ENCODE results near the gene FBLN1. TPM values are rescaled to one million over a fixed set of nuclear protein-coding genes. Genes with fewer than 3 reads are reported as not detected.
A peak's percentile ranks its signal among the peaks of the same experiment; 100 is the strongest.

FBLN1 gene
- total RNA-seq, 2 donors from 2014 or later = 125 to 144 TPM

- Histone ChIP-seq H3K4me3 (no peak overlapping the region), H3K27me3 (replicated peaks; ENCODE audit: insufficient read depth) (no peaks in the 10 kb centered on the region), H3K27ac (no peak overlapping the region), H3K4me1 (replicated peaks) (no peaks in the 10 kb centered on the region), H3K9me3 (no peaks in the 10 kb centered on the region), H3K36me3 (no peaks in the 10 kb centered on the region)
- TF ChIP-seq POLR2A (IDR thresholded peaks at IDR 0.05) (no peak), POLR2AphosphoS5 (IDR thresholded peaks at IDR 0.05) (no peak), CTCF (IDR thresholded peaks at IDR 0.05) (no peak)
- WGBS = 82% methylated on average over 11 of the region's 11 CpGs
- intact Hi-C loops (cut with DNase I) = no loop called here
- no peak for DNase-seq (ENCODE audit: low spot score)
These were observed 27.4 kb downstream of the FBLN1 start for GRCh38 chr22:45529971-45530575.

GRCh38 chr22:45531441-45532234, 29.0 kb downstream of the FBLN1 start:
- intact Hi-C loops (cut with DNase I) = no loop called here
- no peaks in the 10 kb centered on the region for H3K9me3 ChIP-seq
- TF ChIP-seq POLR2AphosphoS5 (IDR thresholded peaks at IDR 0.05) (no peak), POLR2A (IDR thresholded peaks at IDR 0.05) (no peak), CTCF (IDR thresholded peaks at IDR 0.05) (no peak)
- no peak overlapping the region for H3K4me3 ChIP-seq
- no peaks in the 10 kb centered on the region for H3K27me3 ChIP-seq (replicated peaks; ENCODE audit: insufficient read depth)
- no peak for DNase-seq (ENCODE audit: low spot score)
- H3K27ac ChIP-seq = peak overlapping the region; percentile 37 to 43
- H3K36me3 ChIP-seq = no peaks in the 10 kb centered on the region
- no peaks in the 10 kb centered on the region for H3K4me1 ChIP-seq (replicated peaks)
- WGBS = 44% methylated on average over 9 of the region's 9 CpGs

GRCh38 chr22:45532235-45532631, 29.6 kb downstream of the FBLN1 start:
- intact Hi-C loops (cut with DNase I) = no loop called here
- no peaks in the 10 kb centered on the region for H3K9me3 ChIP-seq
- H3K27ac ChIP-seq = peak overlapping the region; percentile 37 to 43
- no peaks in the 10 kb centered on the region for H3K36me3 ChIP-seq
- no peak overlapping the region for H3K4me3 ChIP-seq
- TF ChIP-seq CTCF (IDR thresholded peaks at IDR 0.05) (no peak), POLR2AphosphoS5 (IDR thresholded peaks at IDR 0.05) (no peak), POLR2A (IDR thresholded peaks at IDR 0.05) (no peak)
- no peak for DNase-seq (ENCODE audit: low spot score)
- no peaks in the 10 kb centered on the region for H3K4me1 ChIP-seq (replicated peaks)
- H3K27me3 ChIP-seq (replicated peaks; ENCODE audit: insufficient read depth) = no peaks in the 10 kb centered on the region
- 49% methylated on average over 3 of the region's 3 CpGs for WGBS

GRCh38 chr22:45533703-45534102, 31.0 kb downstream of the FBLN1 start:
- Histone ChIP-seq H3K27ac (no peak overlapping the region), H3K36me3 (no peaks in the 10 kb centered on the region), H3K27me3 (replicated peaks; ENCODE audit: insufficient read depth) (no peaks in the 10 kb centered on the region), H3K4me3 (no peak overlapping the region), H3K9me3 (no peaks in the 10 kb centered on the region), H3K4me1 (replicated peaks) (no peaks in the 10 kb centered on the region)
- intact Hi-C loops (cut with DNase I) = loop anchor here (1.0 kb wide), 1 partner anchor 13 kb away; no protein-coding TSS in a partner anchor
- WGBS = 30% methylated on average over 16 of the region's 17 CpGs
- DNase-seq (ENCODE audit: low spot score) = no peak
- no peak for TF ChIP-seq POLR2AphosphoS5 (IDR thresholded peaks at IDR 0.05)
- TF ChIP-seq CTCF (IDR thresholded peaks at IDR 0.05) = no peak
- no peak for TF ChIP-seq POLR2A (IDR thresholded peaks at IDR 0.05)
